Cerebellar cortex (tissue), 1 donor: ENCODE data around the gene AKAP11.
A peak's percentile ranks its signal among the peaks of the same experiment; 100 is the strongest.

Source experiments
- DNase-seq: peaks from one replicate; pipeline ENCODE4 v3.0.0-alpha.2; 2015; ENCODE audit warnings: low spot score

Gene AKAP11

DNA sequence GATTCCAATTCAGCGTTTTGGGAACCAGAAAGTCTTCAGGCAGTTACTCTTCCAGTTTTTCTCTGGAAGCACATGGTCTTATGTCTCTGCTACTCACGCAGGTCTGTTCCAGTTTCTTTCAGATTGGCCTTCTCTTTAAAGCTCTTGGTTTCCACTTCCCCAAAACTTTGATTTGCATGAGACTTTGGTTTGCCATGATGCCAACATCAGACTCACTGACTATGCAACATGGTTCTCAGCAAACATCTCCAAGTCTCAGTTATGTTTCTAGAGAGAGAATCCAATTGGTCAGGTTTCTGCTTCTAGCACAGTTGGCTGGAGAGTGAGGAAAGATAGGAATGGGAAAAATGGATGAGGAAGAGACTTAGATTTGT, 3.1 kb downstream of the AKAP11 start:
- DNase-seq = no peak

DNA sequence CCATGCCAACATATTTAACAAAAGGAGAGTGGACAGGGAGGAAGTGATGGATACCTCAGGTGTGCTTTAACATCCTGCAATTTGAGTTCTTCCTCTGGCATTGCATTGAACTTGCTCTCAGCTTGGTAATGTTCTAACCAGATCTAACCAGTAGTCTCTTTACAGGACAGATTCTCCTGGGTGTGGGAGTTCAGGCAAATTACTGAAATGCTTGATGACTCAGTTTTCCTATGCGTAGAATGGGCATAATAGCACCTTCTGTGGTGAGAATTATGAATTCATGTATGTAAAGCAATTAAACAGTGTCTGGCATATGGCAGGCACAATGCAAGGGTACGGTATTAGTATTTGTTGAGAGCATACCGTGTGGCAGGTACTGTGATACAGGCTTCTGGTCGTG, 3.6 kb downstream of the AKAP11 start:
- DNase-seq = no peak

DNA sequence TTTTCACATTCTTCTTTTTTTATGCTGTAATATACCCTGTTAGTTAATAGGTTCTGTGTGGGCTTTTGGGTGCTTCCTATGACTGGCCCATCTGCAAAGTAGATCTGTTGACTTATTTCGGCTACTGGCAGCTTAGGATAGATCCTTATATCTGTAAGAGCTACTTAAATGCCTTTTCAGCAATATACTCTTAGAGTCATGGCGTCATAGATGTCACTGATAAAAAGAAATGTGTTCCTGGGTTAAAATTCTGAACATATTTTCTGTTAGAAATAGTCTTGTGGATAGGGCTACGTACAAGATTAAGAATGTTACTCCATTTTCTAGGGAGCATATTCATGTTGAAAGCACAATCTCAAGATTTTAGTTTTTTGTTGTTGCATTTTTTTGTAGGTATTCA, 4.7 kb downstream of the AKAP11 start:
- no peak for DNase-seq

DNA sequence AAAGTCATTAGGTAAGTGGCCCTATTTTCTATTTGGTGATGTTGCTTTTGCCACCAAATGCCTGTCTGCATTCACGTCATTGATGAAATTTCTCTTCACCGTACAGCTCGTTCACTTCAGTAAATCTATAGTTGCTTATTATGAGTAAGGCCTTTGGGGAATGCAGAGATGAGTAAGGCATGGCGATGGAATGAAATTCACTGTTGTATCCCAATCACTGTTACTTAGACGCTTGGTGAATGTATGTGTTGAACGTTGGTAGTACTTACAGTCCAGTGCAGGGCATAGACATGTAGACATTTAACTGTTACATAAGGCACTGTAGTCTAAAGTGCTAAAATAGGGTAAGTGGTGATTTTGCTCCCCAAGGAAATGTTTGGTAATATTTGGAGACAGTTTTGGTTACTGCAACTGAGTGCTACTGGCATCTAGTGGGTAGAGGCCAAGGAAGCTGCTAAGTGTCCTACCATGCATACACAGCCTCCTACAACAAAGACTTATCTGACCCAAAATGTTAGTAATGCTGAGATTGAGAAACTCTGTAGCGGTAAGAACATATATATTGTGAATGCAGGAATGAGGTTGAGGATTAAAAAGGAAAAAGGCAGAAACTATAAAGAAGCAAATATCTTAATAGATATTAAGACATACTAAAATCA, 5.8 kb downstream of the AKAP11 start:
- DNase-seq = no peak

DNA sequence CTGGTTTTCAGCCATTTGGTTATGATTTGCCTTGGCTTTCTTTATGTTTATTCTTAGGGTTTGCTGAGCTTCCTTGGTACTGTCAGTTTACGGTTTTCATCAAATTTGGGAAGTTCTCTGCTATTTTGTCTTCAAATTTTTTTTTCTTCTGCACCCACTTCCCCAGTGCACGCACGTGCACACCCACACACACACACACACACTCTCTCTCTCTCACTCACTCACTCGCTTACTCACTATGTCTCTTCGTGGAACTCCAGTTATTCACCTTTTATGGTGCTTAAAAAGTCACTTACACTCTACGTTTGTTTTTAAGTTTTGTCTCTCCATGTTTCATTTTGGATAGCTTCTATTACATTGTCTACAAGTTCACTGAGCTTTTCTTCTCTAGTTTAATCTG, 7.1 kb downstream of the AKAP11 start:
- no peak for DNase-seq

DNA sequence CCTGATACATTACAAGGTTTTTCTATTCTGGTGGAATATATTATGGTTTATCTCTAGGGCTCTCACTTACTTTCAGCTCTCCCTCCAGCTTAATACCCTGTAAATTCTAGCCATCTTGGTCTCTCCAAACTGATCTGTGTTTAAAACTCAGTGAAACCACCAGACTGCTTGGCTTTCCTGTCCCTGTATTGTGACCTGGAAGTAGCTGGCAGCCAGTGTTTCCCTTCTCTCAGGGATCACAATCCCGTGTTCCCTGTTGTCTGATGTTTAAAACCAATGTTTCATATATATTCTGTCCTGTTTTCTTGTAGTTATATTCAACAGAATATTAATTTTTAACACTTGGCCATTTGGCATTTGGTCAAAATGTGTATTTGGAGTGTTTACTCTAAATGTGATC, 8.0 kb downstream of the AKAP11 start:
- DNase-seq = no peak

DNA sequence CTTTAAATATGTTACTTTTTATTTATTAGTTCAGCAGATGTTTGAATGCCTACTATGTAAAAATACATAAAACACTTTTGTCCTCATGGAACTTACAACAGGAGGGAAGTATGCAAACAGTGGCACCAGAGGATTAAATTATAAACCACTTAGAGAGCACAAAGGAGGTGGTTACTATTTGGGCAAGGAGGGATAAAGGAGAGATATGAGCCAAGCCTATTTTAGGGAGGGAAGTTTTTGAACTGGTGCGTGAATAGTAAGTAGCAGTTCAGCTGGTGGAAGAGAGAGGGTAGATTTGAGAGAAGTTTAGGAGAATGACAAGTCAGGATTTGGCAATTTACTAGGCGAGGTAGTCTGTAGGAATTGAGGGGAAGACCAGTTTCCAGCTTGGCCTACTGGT, 8.6 kb downstream of the AKAP11 start:
- no peak for DNase-seq

DNA sequence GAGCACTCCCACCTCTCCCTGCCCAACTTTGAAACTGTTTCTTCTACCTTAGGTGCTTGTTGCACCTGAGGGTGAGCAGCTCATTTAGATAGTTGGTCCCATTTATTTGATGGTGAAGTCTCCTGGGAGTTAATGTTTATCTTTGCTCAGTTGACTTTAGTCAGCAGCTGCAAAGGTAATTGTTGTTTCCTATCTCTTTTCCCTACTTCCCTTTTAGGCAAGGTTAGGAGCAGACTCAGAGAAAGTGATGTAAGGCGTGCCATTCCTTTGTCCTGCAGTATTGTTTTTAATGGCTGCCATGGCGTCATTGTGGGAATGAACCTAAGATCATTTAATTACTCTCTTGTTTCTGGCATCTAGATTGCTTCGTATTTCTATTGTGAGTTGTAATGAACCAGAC, 11.6 kb downstream of the AKAP11 start:
- no peak for DNase-seq

DNA sequence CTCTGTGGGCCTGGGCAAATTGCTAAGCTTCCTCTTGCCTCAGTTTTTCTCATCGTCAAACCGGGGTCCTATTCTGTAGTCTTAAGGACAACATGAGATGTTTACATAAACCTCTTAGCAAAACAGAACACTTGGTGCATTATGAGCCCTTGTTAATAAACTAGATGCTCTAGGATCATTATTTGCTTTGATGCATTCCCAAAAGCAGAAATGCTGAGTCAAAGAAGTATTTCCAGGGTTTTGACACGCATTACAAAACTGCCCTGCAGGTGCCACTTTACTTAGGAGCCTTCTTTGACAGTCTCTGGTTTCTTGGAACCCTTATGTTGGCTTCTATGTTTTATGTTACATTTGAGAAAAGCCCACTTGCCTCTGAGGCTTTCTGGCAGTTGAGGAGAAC, 12.1 kb downstream of the AKAP11 start:
- DNase-seq = no peak

DNA sequence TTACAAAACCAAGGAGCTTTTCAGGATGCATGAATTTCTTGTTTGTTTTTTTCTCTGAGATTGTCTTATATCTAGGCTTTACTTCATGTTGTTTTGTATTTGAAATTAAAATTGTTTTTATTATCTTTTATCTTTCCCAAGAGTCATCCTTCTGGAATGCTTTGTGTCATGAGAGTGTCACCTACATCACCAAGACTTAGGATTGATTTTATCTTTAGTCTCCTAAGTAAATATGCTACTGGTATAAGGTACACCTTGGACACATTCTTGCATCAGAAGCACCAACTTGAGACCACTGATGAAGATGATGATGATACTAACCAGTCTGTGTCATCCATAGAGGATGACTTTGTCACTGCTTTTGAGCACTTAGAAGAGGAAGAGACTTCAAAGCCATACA, 26.4 kb downstream of the AKAP11 start:
- DNase-seq = no peak

DNA sequence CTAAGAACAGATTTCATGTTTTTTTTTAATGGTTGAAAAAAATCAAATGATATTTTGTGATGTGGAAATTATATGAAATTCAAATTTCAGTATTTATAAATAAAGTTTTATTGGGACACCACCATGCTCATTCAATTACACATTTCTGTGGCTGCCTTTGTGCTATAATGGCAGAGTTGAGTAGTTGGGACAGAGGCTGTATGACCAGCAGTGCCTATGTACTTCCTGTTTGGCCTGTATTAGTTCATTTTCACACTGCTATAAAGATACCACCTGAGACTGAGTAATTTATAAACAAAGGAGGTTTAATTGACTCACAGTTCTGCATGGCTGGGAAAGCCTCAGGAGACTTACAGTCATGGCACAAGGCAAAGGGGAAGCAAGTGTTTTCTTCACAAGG, 33.6 kb downstream of the AKAP11 start:
- DNase-seq = no peak

DNA sequence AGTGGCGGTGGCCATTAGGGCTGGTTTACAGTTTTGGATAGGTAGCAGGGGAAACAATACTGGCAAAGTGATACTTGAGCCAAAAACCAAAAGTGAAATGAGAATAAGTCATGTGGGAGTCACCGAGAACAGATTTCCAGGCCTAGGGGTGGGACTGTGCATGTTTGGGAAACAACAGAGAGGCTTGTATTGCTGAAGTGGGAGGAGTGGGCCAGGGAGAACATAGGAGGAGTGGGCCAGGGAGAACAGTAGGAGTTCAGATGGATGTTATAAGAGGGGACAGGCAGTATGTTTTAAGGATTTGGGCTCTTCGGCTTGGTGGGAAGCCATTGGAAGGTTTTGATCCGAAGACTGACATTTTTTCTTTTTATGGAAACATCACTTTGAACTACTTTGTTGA, 35.5 kb downstream of the AKAP11 start:
- no peak for DNase-seq

DNA sequence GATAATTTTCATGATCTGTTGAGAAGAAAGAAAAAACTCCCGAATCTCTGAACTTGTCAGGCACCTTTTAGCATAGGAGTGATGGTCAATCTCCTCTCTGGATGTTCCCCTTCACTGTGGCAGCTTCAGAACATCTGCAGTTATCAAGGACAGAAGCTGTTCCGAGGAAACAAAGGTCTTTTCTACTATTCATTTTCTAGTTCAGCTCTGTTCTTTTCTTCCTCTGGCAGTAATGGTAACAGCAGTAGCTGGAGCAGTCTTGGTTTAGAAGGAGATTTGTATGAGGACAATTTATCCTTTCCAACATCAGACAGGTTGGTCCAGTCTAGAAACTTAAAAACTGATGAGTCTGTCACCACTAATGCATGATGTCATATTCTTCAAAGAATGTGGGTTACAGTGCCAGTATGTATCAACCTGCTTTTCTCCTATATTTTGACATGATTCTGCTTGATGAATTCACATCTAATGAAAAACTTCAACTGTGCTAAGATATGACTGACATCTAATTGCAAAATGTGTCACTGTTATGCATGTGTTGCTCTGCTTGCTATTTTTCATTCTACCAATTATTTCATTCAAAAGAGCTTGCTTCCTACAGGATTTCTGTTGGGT, 41.0 kb downstream of the AKAP11 start:
- no peak for DNase-seq

DNA sequence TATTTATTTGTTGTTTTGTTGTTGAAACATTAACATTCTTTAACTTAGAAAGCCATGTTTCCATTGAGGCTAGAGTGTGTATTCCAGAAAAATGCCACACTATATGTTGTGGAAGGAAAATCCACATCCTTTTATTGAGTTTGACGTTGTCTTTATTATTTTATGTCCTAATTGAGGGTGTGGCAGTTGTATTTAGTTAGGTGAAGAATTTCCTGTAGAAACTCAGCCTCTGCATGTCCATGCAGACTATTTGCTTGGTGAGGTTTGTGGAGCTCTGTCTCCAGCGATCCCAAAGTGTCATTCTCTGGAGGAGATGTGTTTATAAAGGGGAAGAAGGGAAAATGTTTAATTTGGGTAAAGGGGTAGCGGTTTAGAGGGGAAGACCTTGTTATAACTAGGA, 46.6 kb downstream of the AKAP11 start:
- DNase-seq = no peak

DNA sequence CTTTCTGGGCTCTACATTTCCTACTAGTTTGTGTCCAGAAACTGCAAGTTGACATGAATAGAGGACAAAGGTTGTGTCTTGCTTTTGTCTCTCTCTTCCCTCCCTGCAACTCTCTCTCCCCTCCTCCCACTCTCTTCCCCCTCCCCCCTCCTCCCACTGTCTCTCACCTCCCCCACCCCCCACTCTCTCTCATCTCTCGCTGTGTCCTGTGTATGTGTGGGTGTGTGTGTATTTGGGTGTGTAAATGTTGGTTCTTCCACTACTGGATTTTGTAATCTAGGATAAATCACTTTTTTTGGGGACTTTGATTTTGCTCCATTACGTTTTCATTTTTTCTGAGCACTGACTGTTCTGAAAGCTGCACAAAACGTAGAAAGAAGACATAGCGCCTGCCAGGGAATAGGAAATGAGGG, 48.4 kb downstream of the AKAP11 start:
- no peak for DNase-seq

DNA sequence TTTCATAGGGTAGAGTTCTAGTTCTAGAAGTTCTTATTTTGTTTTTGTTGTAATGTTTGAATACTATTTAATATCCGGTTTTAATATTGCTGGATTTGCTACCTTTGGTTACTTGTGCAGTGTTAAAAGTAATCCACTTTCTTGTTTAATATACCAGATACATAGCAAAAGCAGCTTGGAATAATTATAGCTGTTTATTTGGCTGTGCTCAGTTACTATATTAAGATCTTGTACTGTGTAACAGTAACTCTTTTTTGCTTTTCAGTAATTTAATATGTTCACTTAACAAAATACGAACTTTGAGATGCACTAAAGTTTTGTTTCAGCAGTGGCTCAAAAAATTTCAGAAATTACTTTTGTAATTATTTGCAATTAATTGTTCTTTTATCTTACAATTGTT, 50.9 kb downstream of the AKAP11 start:
- no peak for DNase-seq

DNA sequence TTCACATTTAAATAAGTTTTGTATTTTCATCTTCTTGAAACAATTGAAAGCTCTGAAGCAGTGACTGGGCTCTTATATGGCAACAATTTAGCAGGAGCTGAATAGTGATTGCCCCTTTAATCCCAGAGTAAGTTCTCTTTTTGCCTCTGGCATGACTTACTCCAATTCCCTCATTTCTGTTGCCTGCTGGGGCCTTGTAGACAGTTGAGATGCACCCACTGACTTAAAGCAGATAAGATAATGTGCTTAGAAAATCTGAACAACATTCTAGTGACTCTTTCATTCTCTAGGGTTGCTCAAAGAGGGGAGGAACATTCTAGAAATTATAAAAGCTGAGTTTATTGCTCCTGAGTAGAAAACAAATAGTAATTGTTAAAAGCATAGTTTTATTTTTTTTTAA, 52.8 kb downstream of the AKAP11 start:
- DNase-seq = no peak

DNA sequence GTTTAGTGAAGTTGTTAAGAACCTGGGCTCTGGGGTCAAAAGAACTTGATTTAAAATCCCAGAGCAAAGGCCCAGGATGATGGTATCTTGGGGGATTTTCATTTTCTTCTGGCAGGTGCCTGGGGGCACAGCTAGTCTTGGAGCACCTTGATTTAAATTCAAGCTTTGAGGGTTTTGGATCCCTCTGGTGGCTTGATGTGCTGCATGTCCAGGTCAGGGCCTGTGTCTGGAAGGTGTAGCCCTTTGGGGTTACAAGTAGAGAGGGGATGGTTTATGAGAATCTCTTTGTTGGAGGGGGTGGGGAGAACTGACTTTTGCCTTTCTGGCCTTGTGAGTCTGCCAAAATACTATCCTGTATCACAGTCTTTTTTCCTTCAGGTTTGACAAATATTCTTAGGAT, 55.8 kb downstream of the AKAP11 start:
- DNase-seq = no peak

DNA sequence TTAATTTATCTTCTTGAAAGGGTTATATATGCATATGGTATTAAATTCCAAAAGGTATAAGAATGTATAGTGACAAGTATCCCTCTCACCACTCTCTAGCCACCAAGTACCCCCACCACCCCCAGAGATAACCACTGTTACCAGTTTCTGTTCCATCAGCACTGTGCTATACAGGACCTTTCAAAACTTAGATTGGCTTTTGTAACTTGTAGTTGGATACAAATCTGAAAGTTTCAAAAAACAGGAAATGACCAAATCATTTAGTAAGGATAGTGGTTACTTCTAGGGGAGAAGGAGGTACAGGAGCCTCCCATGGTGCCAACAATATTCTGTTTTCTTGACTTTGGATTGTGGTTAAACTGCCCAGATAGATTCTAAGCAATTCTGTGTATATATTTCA, 56.7 kb downstream of the AKAP11 start:
- DNase-seq = no peak

DNA sequence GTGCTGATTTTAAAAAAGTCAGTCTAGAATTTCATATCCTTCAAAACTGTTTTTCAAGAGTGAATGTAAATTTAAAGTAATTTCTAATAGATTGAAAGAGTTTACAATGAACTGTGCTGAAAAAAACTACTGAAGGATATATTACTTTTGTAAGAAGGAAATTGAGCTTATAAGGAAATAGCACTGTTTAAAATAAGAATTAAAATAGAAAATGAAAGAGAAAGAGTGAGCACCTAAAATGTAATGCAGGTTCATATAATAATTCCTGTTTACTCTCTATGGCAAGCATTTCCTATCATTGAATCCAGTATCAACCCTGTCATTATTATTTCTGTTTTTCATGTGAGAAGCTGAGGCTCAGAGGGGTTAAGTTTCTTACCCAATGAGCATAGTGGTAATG, 57.3 kb downstream of the AKAP11 start:
- DNase-seq = no peak

DNA sequence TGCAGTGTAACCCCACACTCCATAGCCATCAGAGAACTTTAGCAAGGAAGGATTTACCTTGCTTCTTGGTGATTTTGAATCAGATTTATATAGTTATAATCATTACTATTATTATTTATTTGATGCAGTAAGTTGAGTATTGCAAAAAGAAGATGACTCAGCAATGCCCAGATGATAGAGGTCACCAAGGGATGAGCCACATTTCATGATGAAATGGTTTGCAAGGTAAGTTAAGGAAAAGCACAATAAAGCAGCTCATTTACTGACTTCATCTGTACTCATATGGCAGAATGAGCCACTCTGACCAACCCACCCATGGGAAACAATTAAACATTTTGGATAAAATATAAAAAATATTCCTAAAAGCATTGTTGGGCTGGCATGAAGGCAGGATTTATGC, 59.1 kb downstream of the AKAP11 start:
- no peak for DNase-seq

DNA sequence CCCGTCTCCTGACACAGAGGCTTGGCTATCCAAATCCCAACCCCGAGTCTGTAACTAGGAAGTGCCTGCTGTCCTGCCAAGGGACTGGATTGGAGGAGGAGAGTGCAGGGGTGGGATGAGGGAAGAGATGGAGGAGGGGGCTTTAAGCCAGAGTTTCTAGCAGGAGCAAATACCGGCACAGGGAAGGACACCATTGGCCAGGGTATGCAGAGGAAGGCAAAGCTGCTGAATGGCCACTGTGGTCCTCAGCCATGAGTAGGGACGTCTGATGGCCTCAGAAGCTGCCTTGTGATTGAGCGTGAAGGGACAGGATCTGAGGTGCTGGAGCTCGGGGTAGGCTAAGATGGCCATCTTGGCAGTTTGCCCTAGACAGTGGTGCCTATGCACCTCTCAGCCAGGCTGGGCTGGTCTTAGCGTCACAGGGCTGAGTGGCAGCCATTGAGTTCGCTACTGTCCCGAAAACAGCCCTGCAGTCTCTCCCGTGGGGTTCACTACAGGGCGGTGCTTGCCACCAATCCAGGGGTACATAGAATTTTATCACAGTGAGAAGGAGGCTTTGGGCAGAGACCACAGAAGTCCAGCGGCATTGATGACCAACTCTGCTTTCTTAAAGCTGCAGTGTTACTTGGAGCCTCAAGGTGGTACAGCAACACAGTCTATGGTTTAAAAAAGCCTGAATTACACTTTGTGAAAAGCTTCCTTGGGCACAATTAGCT, 61.8 kb downstream of the AKAP11 start:
- DNase-seq = peak; percentile 13

DNA sequence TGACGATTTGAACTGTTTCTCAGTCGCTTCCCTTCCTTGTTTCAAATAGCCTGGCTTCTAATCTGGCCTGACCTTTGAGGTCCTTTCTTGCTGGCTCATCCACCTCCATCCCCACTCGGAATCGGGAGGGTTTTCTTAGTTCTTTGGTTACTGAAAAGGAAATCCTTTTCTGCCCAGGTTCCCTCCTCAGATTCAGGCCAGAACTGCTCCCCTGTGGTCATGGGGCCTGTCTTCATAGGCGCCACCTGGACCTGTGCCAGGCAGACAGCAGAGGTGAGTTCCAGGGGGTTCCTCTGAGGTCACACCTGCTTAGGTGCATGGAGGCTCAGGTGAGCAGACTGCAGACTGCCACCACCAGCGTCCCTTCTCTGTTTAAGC, 62.4 kb downstream of the AKAP11 start:
- no peak for DNase-seq
